ENCODE data around the gene ZNF41. TPM values are rescaled to one million over a fixed set of nuclear protein-coding genes. Genes with fewer than 3 reads are reported as not detected.

The ZNF41 gene
- total RNA-seq, 1 donor from 2014 or later = 3.3 TPM

- DNase-seq (ENCODE audit: low spot score) = no peak
- ATAC-seq = no peak
Measured at GRCh38 chrX:47420265-47420664, 62.8 kb downstream of the ZNF41 start.

DNA sequence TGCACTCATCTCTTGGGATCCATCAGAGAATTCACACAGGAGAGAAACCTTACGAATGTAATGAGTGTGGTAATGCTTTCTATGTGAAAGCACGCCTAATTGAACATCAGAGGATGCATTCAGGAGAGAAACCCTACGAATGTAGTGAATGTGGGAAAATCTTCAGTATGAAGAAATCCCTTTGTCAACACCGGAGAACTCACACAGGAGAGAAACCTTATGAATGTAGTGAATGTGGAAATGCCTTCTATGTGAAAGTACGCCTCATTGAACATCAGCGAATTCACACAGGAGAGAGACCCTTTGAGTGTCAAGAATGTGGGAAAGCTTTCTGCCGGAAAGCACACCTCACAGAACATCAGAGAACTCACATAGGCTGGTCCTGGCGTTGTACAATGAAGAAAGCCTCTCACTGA lies 69.8 kb downstream of the ZNF41 start:
- ATAC-seq (no peak), DNase-seq (ENCODE audit: low spot score) (no peak)

Other genes starting within 250 kb of the ZNF41 start
- gene ZNF157, start 112.6 kb downstream of the ZNF41 start, total RNA-seq = not detected
- gene ARAF, start 78.0 kb upstream of the ZNF41 start, total RNA-seq = 66.9 TPM
- gene TIMP1, start 99.2 kb upstream of the ZNF41 start, total RNA-seq = 102 TPM
- gene SYN1, start 136.6 kb upstream of the ZNF41 start, total RNA-seq = 0.15 TPM
- gene CFP, start 146.7 kb upstream of the ZNF41 start, total RNA-seq = 13.8 TPM
- 18.1 TPM for gene ELK1, start 167.3 kb upstream of the ZNF41 start, total RNA-seq
- 39.7 TPM for gene UXT, start 176.0 kb upstream of the ZNF41 start, total RNA-seq

Measured in left lobe of liver (tissue), 2 donors.